Liver (tissue), 9 donors: Measurements from ENCODE around the gene CCDC179. TPM values are rescaled to one million over a fixed set of nuclear protein-coding genes. Genes with fewer than 3 reads are reported as not detected.
A peak's percentile ranks its signal among the peaks of the same experiment; 100 is the strongest.

Source experiments
- DNase-seq: peaks from one replicate; pipeline ENCODE4 v3.0.0-alpha.2; 2017; ENCODE audit warnings: low spot score
- H3K27ac ChIP-seq, 2 donors: one replicate each; pipeline ENCODE4 v1.7.0; 2013; ENCODE audit warnings: inconsistent platforms in 2 of 2, low read length in 2 of 2, control low read depth in 1 of 2, low read depth in 1 of 2, mild to moderate bottlenecking in 1 of 2
- H3K27me3 ChIP-seq, 4 donors: one replicate each; pipeline versions ENCODE4 v1.6.1 to v1.7.0; 2013; ENCODE audit warnings: low read length in 3 of 4, inconsistent platforms in 1 of 4, mild to moderate bottlenecking in 1 of 4, moderate library complexity in 1 of 4; ENCODE audit not compliant: control insufficient read depth in 4 of 4, insufficient read depth in 4 of 4
- H3K36me3 ChIP-seq, 4 donors: one replicate each; pipeline versions ENCODE4 v1.6.1 to v1.7.0; 2013; ENCODE audit warnings: low read length in 3 of 4, mild to moderate bottlenecking in 3 of 4, low read depth in 1 of 4, moderate library complexity in 1 of 4; ENCODE audit not compliant: control insufficient read depth in 4 of 4, insufficient read depth in 3 of 4
- H3K4me1 ChIP-seq, 4 donors: one replicate each; pipeline versions ENCODE4 v1.6.1 to v1.7.0; 2013; ENCODE audit warnings: low read length in 3 of 4, mild to moderate bottlenecking in 3 of 4, moderate library complexity in 1 of 4; ENCODE audit not compliant: control insufficient read depth in 4 of 4, insufficient read depth in 4 of 4
- H3K4me3 ChIP-seq, 3 donors: one replicate each; pipeline versions ENCODE4 v1.6.1 to v1.7.0; 2013; ENCODE audit warnings: low read length in 3 of 3, control low read depth in 1 of 3, low read depth in 1 of 3, mild to moderate bottlenecking in 1 of 3
- H3K9ac ChIP-seq, 2 donors: one replicate each; pipeline ENCODE4 v1.7.0; 2013; ENCODE audit warnings: low read length in 2 of 2, mild to moderate bottlenecking in 2 of 2, moderate library complexity in 2 of 2, control low read depth in 1 of 2, low read depth in 1 of 2
- H3K9me3 ChIP-seq, 4 donors: one replicate each; pipeline versions ENCODE4 v1.6.1 to v1.7.0; 2013; ENCODE audit warnings: low read length in 3 of 4; ENCODE audit not compliant: control insufficient read depth in 4 of 4
- ATF3 ChIP-seq: IDR thresholded peaks from 2 replicates; pipeline ENCODE4 v1.6.1; 2016; ENCODE audit warnings: antibody characterized with exemption
- CTCF ChIP-seq: fragments of 150-350 bp; IDR thresholded peaks from 2 replicates; pipeline ENCODE4 v1.5.1; 2017; ENCODE audit warnings: improper control_type of control experiment, low read depth, low read length; ENCODE audit not compliant: missing input control
- EGR1 ChIP-seq, 2 donors: IDR thresholded peaks; 2 replicates each; pipeline ENCODE4 v1.6.1; 2016 to 2018; ENCODE audit warnings: antibody characterized with exemption in 2 of 2, low read depth in 2 of 2
- FOXA1 ChIP-seq: IDR thresholded peaks from 2 replicates; pipeline ENCODE4 v1.6.1; 2016; ENCODE audit warnings: antibody characterized with exemption
- GABPA ChIP-seq, 2 donors: IDR thresholded peaks in 1 of 2; conservative IDR thresholded peaks in 1 of 2; 2 replicates each; pipeline ENCODE4 v1.6.1; 2016; ENCODE audit warnings: antibody characterized with exemption in 2 of 2, mild to moderate bottlenecking in 1 of 2, moderate library complexity in 1 of 2
- JUND ChIP-seq, 2 donors: IDR thresholded peaks; 2 replicates each; pipeline ENCODE4 v1.6.1; 2016; ENCODE audit warnings: antibody characterized with exemption in 2 of 2
- MAX ChIP-seq: IDR thresholded peaks from 2 replicates; pipeline ENCODE4 v1.6.1; 2016; ENCODE audit warnings: antibody characterized with exemption
- NR2F2 ChIP-seq: IDR thresholded peaks from 2 replicates; pipeline ENCODE4 v1.6.1; 2016; ENCODE audit warnings: antibody characterized with exemption
- RAD21 ChIP-seq, 2 donors: IDR thresholded peaks; 2 replicates each; pipeline ENCODE4 v1.6.1; 2016; ENCODE audit warnings: antibody characterized with exemption in 2 of 2, mild to moderate bottlenecking in 2 of 2
- REST ChIP-seq: IDR thresholded peaks from 2 replicates; pipeline ENCODE4 v1.6.1; 2016; ENCODE audit warnings: antibody characterized with exemption, mild to moderate bottlenecking
- RXRA ChIP-seq, 2 donors: IDR thresholded peaks; 2 replicates each; pipeline ENCODE4 v1.6.1; 2017 to 2018; ENCODE audit warnings: antibody characterized with exemption in 2 of 2, mild to moderate bottlenecking in 1 of 2
- SP1 ChIP-seq: IDR thresholded peaks from 2 replicates; pipeline ENCODE4 v1.6.1; 2018; ENCODE audit warnings: antibody characterized with exemption, mild to moderate bottlenecking
- YY1 ChIP-seq: IDR thresholded peaks from 2 replicates; pipeline ENCODE4 v1.6.1; 2016; ENCODE audit warnings: antibody characterized with exemption, mild to moderate bottlenecking
- ZBTB33 ChIP-seq: IDR thresholded peaks from 2 replicates; pipeline ENCODE4 v1.6.1; 2016; ENCODE audit warnings: antibody characterized with exemption
- WGBS: extraction: QIAGEN DNeasy Blood & Tissue Kit; methylation state at CpG from one replicate; pipeline ENCODE4 v1.1.7; 2013; 5-methylcytosine and 5-hydroxymethylcytosine counted together
- polyA plus RNA-seq, 2 donors: library from polyadenylated mRNA; stranded (reverse) in 1 of 2; unstranded in 1 of 2; fragments of 200-250 nt in 1 of 2; fragments of >200 nt in 1 of 2; fragmentation: Nextera tagmentation in 1 of 2; extraction: Ambion mirVana in 1 of 2; gene quantifications; one replicate each; pipeline versions ENCODE4 v1.2.1 to v1.2.3, GENCODE V29; 2013 to 2015
- total RNA-seq, 2 donors: library from RNA; depleted of rRNA; stranded (reverse); fragments of >200 nt; gene quantifications; one replicate each; pipeline ENCODE4 v1.2.3, GENCODE V29; 2014
- donor health status: healthy.
- donor health status: healthy.
- donor health status: healthy.
- donor health status: healthy.
- donor health status: healthy.

CCDC179 gene
- total and polyA plus RNA-seq, 4 donors = 0.96 TPM; not detected in 3

GRCh38 chr11:22878604-22879003 is 18.3 kb upstream of the CCDC179 start (continued):
- no peak for TF ChIP-seq RXRA (IDR thresholded peaks at IDR 0.05)

- no peak for DNase-seq
- H3K9ac ChIP-seq = no peak overlapping the region
Measured at GRCh38 chr11:22878039-22878438, 17.8 kb upstream of the CCDC179 start.

GRCh38 chr11:22875869-22876473 is 15.7 kb upstream of the CCDC179 start:
- no peak overlapping the region for H3K27ac ChIP-seq
- no peak overlapping the region for H3K4me3 ChIP-seq
- WGBS = 3% methylated on average over 2 of the region's 2 CpGs
- no peak overlapping the region for H3K9ac ChIP-seq
- peak; percentile 51 for DNase-seq
- TF ChIP-seq RXRA (IDR thresholded peaks at IDR 0.05) (no peak), YY1 (no peak), RAD21 (IDR thresholded peaks at IDR 0.05) (peak; percentile 89 to 92), JUND (IDR thresholded peaks at IDR 0.05) (no peak), CTCF (peak; percentile 72), REST (no peak)
- no peaks in the 10 kb centered on the region for H3K36me3 ChIP-seq
- H3K4me1 ChIP-seq = peaks cover 0 to 3% (median 1%) of the 10 kb centered on the region in 4 donors
- no peaks in the 10 kb centered on the region for H3K27me3 ChIP-seq
- no peaks in the 10 kb centered on the region for H3K9me3 ChIP-seq

More at GRCh38 chr11:22878039-22878438, 17.8 kb upstream of the CCDC179 start:
- Histone ChIP-seq H3K27ac (no peak overlapping the region), H3K4me3 (no peak overlapping the region), H3K27me3 (no peaks in the 10 kb centered on the region), H3K36me3 (no peaks in the 10 kb centered on the region), H3K4me1 (peaks cover 0 to 3% (median 1%) of the 10 kb centered on the region in 4 donors), H3K9me3 (no peaks in the 10 kb centered on the region)
- TF ChIP-seq MAX (no peak), FOXA1 (no peak), EGR1 (IDR thresholded peaks at IDR 0.05; ENCODE audit: low read depth in 2 of 2) (no peak), ATF3 (no peak), RXRA (IDR thresholded peaks at IDR 0.05) (no peak), GABPA (IDR thresholded peaks at IDR 0.05 in 1 of 2, conservative IDR thresholded peaks at IDR 0.05 in 1 of 2) (no peak), NR2F2 (no peak), SP1 (no peak), YY1 (no peak), ZBTB33 (no peak)
